HG03378 (cell line): Measurements from ENCODE around the gene EMB.
"Not testable (repeated sequence)": the region's sequence is repeated elsewhere in the genome, so short reads cannot be mapped to it uniquely, and the experiment has no call there.

ENCODE experiments used
- ATAC-seq: cut with Tn5 transposase; IDR thresholded peaks from one replicate; pipeline ENCODE4 v1.9.1; 2021; ENCODE audit warnings: mild to moderate bottlenecking, moderate library complexity; ENCODE audit not compliant: unreplicated experiment

The EMB gene

GRCh38 chr5:50423100-50423799, 17.8 kb downstream of the EMB start:
- ATAC-seq, result not testable (repeated sequence)

- not testable (repeated sequence) for ATAC-seq
Measured at GRCh38 chr5:50421184-50421950, 19.7 kb downstream of the EMB start.

GRCh38 chr5:50420343-50420935, 20.6 kb downstream of the EMB start:
- no peak for ATAC-seq

- not testable (repeated sequence) for ATAC-seq
Measured at GRCh38 chr5:50419656-50420055, 21.4 kb downstream of the EMB start.

DNA sequence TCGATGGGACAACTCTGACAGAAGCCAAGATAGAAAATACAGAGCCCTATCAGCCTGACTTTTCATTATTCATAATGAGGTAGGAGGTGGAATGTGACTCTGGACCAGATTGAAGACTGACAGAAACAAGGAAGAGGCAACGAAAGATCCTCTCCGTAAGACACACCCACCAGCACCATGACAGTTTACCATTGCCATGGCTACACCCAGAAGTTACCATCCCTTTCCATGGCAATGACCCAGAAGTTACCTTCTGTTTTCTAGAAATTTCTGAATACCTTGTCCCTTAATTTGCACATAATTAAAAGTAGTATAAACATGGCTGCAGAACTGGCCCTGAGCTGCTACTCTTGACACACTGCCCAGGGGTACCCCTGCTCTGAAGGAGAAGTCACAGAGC, 24.5 kb downstream of the EMB start:
- ATAC-seq, result not testable (repeated sequence)

DNA sequence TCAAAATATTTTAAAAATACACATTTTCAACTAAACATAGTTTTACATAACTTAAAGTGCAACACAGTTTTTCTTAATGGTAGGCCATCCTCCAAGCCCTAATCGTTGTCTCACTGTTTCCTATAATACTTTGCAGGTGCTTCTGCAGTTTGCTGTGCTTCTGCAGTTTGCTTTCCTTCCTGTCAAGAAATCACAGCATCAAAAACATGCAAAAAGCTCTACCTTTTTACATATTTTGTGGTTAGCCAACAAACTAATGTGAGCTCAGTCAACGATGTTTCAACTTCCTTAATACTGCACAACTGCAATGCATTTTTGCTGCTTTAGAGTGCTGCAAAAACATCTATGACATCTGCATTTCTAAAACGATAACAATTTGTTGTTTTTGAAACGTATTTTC, 25.2 kb downstream of the EMB start:
- ATAC-seq, result peak; percentile 83

GRCh38 chr5:50410932-50411331, 30.2 kb downstream of the EMB start:
- not testable (repeated sequence) for ATAC-seq

- ATAC-seq, result no peak
Measured at GRCh38 chr5:50406877-50407276, 34.2 kb downstream of the EMB start.

DNA sequence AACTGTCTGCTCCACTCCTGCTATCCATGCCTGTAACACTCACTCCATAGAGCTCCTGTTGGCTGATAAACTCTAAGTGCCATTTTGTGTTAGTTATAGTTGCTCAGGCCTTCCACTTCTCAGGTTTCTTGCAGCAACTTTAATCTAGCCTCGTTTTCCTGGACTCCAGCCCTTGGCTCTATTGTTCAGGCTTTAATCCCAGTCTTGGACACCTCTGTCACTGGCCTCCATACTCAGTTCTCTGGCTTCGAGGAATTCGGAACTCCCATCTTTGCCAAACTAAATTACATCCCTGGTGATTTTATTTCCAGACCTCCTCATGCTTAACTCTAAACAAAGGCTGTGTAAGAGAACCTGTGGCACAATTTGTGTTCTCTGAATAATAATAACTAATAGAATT, 39.8 kb downstream of the EMB start:
- no peak for ATAC-seq

GRCh38 chr5:50393925-50394609, 47.0 kb downstream of the EMB start:
- not testable (repeated sequence) for ATAC-seq

DNA sequence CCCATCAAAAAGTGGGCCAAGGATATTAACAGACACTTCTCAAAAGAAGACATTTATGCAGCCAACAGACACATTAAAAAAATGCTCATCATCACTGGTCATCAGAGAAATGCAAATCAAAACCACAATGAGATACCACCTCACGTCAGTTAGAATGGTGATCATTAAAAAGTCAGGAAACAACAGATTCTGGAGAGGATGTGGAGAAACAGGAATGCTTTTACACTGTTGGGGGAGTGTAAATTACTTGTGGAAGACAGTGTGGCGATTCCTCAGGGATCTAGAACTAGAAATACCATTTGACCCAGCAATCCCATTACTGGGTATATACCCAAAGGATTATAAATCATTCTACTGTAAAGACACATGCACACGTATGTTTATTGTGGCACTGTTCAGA, 48.8 kb downstream of the EMB start:
- not testable (repeated sequence) for ATAC-seq

- not testable (repeated sequence) for ATAC-seq
Measured at GRCh38 chr5:50384381-50384780, 56.7 kb downstream of the EMB start.

- ATAC-seq, result not testable (repeated sequence)
Measured at GRCh38 chr5:50376696-50377095, 64.4 kb downstream of the EMB start.

DNA sequence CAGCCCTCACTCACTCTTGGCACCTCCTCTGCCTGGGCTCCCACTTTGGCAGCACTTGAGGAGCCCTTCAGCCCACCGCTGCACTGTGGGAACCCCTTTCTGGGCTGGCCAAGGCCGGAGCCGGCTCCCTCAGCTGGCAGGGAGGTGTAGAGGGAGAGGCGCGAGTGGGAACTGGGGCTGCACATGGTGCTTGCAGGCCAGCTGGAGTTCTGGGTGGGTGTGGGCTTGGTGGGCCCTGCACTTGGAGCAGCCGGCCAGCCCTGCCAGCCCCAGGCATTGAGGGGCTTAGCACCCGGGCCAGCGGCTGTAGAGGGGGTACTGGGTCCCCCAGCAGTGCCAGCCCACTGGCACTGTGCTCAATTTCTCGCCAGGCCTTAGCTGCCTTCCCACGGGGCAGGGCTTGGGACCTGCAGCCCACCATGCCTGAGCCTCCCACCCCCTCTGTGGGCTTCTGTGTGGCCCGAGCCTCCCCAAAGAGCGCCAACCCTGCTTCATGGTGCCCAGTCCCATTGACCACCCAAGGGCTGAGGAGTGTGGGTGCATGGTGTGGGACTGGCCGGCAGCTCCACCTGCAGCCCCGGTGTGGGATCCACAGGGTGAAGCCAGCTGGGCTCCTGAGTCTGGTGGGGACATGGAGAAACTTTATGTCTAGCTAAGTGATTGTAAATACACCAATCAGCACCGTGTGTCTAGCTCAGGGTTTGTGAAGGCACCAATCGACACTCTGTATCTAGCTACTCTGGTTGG, 71.6 kb downstream of the EMB start:
- not testable (repeated sequence) for ATAC-seq

GRCh38 chr5:50365426-50366251, 75.4 kb downstream of the EMB start:
- ATAC-seq, result no peak

GRCh38 chr5:50364535-50365309, 76.4 kb downstream of the EMB start:
- not testable (repeated sequence) for ATAC-seq

DNA sequence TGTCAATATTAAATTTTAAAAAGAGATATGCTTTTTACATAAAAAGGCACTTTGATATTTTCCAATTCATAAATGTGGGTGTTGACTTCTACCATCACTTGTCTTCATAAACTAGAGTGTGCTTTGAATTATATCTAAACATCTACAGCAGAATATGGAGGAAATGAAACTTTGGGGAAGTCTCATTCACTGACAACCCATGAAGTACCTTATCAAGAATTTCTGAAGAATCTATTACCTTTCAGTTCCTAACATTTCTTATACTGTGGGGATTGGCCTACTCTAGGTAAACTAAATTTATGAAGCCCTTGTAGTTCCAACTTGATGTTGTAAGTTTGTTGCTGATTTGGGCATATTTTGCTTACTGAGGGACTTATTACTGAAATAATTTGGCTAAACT, 81.9 kb downstream of the EMB start:
- no peak for ATAC-seq

GRCh38 chr5:50352382-50352781, 88.7 kb downstream of the EMB start:
- ATAC-seq, result no peak
